ENCODE data around the gene FLNC. TPM values are rescaled to one million over a fixed set of nuclear protein-coding genes. Genes with fewer than 3 reads are reported as not detected.
A peak's percentile ranks its signal among the peaks of the same experiment; 100 is the strongest.

FLNC gene
- total RNA-seq, 1 donor from 2014 or later = 54.0 TPM

DNA sequence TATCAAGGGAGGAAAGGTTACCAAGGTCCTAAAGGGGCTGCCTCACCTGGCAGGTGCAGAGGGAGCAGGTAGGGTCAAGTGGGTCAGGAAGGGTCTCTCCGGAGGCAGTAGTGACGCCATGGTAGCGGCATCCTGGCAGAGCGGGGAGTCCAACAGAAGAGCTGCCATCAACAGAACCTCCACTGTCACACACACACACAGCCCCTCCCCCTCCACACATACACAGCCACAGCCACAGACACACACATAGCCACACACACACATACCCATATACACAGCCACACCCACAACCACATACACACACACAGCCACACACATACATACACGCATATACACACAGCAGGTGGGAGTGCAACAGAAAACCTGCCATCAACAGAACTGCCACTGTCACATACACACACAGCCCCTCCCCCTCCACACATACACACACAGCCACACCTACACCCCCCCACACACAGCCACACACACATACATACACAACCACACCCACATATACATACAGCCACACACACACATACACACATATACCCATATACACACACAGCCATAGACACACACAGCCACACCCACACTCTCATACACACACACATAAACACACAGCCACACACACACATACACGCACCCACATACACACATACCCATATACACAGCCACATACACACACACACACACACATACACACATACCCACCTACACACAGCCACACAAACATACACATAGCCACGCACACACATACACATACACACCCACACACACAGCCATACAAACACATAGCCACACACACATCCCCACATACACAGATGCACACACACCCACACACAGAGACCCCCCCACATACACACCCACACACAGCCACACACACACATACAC, 57.2 kb downstream of the FLNC start:
- Mint-ChIP-seq H3K27me3 (peaks cover 14% of the 10 kb centered on the region), H3K27ac (no peak overlapping the region), H3K4me3 (no peak overlapping the region), H3K36me3 (no peaks in the 10 kb centered on the region), H3K4me1 (ENCODE audit: unreplicated experiment) (peaks cover 4% of the 10 kb centered on the region), H3K9me3 (no peaks in the 10 kb centered on the region)
- TF ChIP-seq, protein P1, sequence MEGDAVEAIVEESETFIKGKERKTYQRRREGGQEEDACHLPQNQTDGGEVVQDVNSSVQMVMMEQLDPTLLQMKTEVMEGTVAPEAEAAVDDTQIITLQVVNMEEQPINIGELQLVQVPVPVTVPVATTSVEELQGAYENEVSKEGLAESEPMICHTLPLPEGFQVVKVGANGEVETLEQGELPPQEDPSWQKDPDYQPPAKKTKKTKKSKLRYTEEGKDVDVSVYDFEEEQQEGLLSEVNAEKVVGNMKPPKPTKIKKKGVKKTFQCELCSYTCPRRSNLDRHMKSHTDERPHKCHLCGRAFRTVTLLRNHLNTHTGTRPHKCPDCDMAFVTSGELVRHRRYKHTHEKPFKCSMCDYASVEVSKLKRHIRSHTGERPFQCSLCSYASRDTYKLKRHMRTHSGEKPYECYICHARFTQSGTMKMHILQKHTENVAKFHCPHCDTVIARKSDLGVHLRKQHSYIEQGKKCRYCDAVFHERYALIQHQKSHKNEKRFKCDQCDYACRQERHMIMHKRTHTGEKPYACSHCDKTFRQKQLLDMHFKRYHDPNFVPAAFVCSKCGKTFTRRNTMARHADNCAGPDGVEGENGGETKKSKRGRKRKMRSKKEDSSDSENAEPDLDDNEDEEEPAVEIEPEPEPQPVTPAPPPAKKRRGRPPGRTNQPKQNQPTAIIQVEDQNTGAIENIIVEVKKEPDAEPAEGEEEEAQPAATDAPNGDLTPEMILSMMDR (conservative IDR thresholded peaks at IDR 0.05) = no peak
- DNase-seq (ENCODE audit: extremely low spot score, unreplicated experiment) = no peak

DNA sequence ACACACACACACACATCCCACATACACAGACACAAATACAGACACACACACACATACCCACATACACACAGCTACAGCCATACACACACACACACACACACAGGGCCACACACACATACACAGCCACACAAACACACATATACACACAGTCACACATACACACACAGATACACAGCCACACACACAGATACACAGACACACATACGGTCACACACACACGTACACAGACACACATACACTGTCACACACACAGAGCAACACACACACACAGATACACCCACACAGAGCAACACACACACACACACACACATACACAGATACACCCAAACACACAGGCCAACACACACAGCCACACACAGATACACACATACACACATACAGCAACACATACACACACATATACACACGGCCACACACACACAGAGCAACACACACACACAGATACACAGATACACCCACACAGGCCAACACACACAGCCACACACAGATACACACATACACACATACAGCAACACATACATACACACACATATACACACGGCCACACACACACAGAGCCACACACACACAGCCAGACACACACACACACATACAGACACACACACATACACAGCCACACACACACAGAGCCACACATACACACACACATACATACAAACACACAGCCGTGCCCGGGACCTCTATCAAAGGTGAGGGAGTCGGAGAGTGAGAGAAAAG, 58.0 kb downstream of the FLNC start:
- Mint-ChIP-seq H3K9me3 (no peaks in the 10 kb centered on the region), H3K4me3 (no peak overlapping the region), H3K27ac (no peak overlapping the region), H3K27me3 (peaks cover 14% of the 10 kb centered on the region), H3K36me3 (no peaks in the 10 kb centered on the region), H3K4me1 (ENCODE audit: unreplicated experiment) (peaks cover 4% of the 10 kb centered on the region)
- TF ChIP-seq, protein P1 (conservative IDR thresholded peaks at IDR 0.05) = no peak
- DNase-seq (ENCODE audit: extremely low spot score, unreplicated experiment) = no peak

DNA sequence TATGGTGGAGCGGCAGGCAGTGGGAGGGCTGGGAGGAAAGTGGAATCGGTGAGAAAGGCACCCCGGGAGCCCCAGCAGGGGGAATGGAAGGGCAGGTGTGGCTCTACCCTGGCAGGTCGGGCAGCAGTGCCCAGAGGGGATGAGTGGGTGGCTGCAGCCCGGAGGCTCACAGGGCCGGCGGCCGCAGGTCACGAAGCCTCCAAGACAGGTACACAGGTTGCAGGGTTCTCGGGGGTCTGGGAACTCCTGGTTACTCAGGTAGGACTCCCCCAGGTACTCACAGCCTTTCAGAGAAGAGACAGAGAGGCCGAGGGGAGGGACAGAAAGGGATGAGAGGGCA, 58.5 kb downstream of the FLNC start:
- Mint-ChIP-seq H3K27me3 (peaks cover 14% of the 10 kb centered on the region), H3K4me3 (no peak overlapping the region), H3K27ac (no peak overlapping the region), H3K9me3 (no peaks in the 10 kb centered on the region), H3K36me3 (no peaks in the 10 kb centered on the region), H3K4me1 (ENCODE audit: unreplicated experiment) (no peaks in the 10 kb centered on the region)
- TF ChIP-seq, protein P1 (conservative IDR thresholded peaks at IDR 0.05) = no peak
- DNase-seq (ENCODE audit: extremely low spot score, unreplicated experiment) = no peak

DNA sequence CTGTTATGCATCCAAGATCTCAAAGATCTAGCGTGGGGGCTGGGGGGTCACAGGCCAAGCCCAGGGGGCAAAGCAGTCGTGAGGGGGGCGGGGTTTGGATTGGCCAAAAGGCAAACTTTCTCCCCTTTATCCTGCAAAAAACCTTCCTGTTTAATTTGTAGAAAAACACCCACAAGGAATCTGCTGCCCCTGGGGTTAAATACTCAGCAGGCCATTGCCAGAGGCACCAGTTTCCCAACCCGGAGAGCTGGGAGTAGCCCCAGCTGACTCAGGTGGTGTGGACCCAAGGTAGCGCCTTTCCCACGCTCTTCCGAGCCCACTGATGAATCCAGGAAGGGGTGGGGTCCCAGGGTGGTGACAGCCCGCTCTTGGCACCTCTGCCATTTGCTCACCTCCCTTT, 58.9 kb downstream of the FLNC start:
- no peaks in the 10 kb centered on the region for H3K4me1 Mint-ChIP-seq (ENCODE audit: unreplicated experiment)

GRCh38 chr7:128890306-128891109, 60.3 kb downstream of the FLNC start:
- TF ChIP-seq, protein P1 (conservative IDR thresholded peaks at IDR 0.05) = peak; percentile 34
- no peak for DNase-seq (ENCODE audit: extremely low spot score, unreplicated experiment)
- H3K27me3 Mint-ChIP-seq = peaks cover 14% of the 10 kb centered on the region
- no peak overlapping the region for H3K27ac Mint-ChIP-seq
- H3K9me3 Mint-ChIP-seq = no peaks in the 10 kb centered on the region
- no peaks in the 10 kb centered on the region for H3K36me3 Mint-ChIP-seq
- H3K4me3 Mint-ChIP-seq = no peak overlapping the region
- no peaks in the 10 kb centered on the region for H3K4me1 Mint-ChIP-seq (ENCODE audit: unreplicated experiment)

More for the DNA sequence above, 58.9 kb downstream of the FLNC start:
- TF ChIP-seq, protein P1 (conservative IDR thresholded peaks at IDR 0.05) = no peak
- Mint-ChIP-seq H3K4me3 (no peak overlapping the region), H3K36me3 (no peaks in the 10 kb centered on the region), H3K27ac (no peak overlapping the region), H3K9me3 (no peaks in the 10 kb centered on the region), H3K27me3 (peaks cover 14% of the 10 kb centered on the region)
- DNase-seq (ENCODE audit: extremely low spot score, unreplicated experiment) = no peak
